Kidney tubule cell (primary cell): ENCODE results near the gene RFPL3.
"Not testable (repeated sequence)": the region's sequence is repeated elsewhere in the genome, so short reads cannot be mapped to it uniquely, and the experiment has no call there.

ENCODE experiments used
- DNase-seq: peaks from one replicate; pipeline ENCODE4 v3.0.0-alpha.2; 2018; ENCODE audit warnings: low spot score

The RFPL3 gene

GRCh38 chr22:32357567-32357966, at the start of gene RFPL3:
RFPL3 (plus strand) TSS chr22:32357867; CDS start chr22:32358072, 205 bp downstream.
- not testable (repeated sequence) for DNase-seq

DNA sequence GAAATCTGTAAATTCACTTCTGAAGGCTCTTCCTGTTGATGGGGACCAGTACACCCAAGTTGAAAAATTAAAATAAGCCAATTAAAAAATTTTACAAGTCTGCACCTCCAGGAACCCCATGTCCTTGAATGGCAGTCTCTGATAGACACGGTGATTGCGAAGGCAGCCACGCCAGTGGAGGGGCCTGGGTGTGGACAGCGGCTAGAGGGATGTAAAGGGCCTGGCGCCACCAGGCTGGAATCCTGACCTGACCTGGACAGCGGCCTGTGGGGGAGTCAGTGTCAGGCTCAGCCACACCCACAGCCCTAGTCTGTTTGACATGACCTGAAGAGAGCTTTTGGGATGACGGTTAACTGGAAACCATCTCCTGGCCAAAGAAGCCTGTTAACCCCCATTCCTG, 49.5 kb upstream of the RFPL3 start:
- DNase-seq: no peak

- DNase-seq: no peak
These were observed 48.7 kb upstream of the RFPL3 start for GRCh38 chr22:32308934-32309333.

GRCh38 chr22:32309585-32310251, 47.9 kb upstream of the RFPL3 start:
- DNase-seq: no peak

GRCh38 chr22:32310777-32311176, 46.9 kb upstream of the RFPL3 start:
- no peak for DNase-seq

- DNase-seq: no peak
These were observed 46.1 kb upstream of the RFPL3 start for GRCh38 chr22:32311551-32312071.

DNA sequence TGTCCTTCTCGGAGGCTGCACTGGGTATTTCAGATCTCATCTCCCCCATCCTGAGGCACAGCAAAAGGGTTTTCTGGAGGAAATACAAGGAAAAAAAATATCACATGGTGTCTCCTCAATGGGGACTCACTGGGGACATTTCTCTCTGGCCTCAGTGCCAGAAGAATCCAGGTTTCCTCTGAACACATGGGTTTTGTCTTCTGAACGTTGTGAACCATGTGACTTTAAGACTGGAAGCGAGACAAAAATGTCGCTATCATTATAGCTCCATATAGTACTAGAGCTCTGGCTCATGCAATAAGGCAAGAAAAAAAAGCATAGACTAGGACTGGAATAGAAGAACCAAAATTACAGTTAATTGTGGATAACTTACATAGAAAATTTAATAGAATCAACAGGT, 44.9 kb upstream of the RFPL3 start:
- no peak for DNase-seq

DNA sequence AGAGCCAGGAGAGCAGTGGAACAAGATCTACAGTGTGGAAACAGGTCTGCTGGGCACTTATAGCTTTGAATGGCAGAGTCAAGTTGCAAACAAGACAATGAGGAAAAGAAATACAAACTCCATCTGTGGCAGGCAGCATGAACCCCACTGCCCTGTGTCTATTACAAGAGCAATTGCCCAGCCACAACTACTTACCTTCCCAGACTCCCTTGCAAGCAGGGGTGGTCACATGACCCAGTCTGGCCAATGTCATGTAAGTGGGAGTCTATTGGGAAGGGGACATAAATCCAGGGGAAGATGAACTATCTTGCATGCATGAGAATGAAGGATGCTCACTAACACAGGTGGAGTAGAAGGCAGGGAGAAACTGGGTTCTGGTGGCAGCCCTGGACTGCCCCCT, 44.1 kb upstream of the RFPL3 start:
- DNase-seq: no peak

GRCh38 chr22:32317524-32317923, 40.1 kb upstream of the RFPL3 start:
- DNase-seq: no peak

DNA sequence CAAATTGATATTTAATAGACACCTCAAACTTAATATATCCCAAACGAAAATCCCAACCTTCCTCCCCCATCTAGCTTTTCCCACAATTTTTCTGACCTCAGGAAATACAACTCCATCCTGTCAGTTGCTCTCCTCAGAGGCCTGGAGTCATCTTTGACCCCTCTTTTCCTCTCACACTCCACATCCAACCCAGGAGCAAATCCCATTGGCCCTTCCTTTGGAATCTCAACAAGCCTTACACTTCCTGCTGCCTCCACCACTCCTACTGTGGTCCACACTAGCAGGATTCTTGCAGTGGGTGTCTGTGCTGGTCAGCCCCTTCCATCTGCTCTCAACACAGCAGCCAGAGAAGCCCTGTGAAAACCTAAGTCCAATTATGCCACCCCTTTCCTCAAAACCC, 39.3 kb upstream of the RFPL3 start:
- DNase-seq: no peak

- DNase-seq: no peak
These were observed 37.7 kb upstream of the RFPL3 start for GRCh38 chr22:32319861-32320406.

DNA sequence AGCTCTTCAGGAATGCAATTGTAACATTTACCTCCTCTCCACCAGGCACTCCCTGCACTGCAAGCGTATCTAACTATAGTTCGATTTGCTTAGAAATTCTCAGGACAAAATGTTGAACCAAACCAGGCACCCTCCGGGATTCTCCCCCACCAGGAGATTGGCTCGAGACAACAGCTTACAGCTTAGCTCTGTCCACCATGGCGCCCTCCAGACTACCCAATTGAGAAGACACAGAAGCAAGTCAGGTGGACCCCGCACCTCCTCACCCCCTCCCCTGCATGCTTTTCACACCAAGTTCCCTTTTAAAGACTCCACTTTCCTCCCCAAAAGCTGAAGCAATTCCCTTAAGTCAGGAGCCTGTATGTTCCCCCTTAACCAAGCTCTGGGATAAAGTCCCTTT, 34.7 kb upstream of the RFPL3 start:
- no peak for DNase-seq

- DNase-seq: no peak
These were observed 34.0 kb upstream of the RFPL3 start for GRCh38 chr22:32323513-32324164.

- no peak for DNase-seq
These were observed 32.9 kb upstream of the RFPL3 start for GRCh38 chr22:32324505-32325415.

GRCh38 chr22:32325416-32325801, 32.3 kb upstream of the RFPL3 start:
- DNase-seq: no peak

DNA sequence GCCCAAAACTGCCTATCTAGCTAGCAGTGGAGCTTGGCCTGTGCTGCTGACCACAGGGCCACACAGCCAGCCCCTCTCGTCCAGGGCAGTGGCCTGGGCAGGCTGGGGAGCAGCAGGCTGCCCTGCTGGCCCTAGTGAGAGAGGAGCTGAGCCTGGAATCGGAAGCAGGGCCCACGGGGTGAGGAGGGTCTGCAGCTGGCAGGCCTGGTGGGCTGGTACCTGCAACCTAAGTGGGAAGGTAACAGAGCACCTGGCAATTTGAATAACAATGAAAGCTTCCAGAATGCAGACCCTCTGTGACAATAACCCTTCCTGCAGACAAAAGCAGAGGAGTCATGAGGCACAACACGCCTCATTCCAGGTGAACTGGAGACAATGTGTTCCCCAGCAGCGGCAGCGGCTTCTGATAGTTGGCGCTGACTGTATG, 31.8 kb upstream of the RFPL3 start:
- no peak for DNase-seq

- no peak for DNase-seq
These were observed 31.0 kb upstream of the RFPL3 start for GRCh38 chr22:32326647-32327046.

DNA sequence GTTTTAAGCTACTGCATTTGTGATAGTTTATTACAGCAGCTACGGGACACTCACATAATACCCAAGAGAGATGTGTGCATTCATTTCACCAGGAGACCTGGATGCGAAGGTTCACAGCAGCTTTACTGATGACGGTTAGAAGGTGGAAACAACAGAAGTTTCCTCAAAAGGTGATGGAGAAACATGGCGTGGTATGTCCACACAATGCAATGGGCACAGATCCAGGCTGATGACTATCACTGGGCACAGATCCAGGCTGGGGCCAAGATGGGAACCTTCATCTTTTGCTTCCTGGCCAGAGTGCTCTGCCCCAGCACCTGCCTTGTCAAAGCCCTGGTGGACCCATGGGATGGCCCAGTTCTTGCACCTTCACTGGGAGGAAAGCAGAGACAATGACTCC, 30.6 kb upstream of the RFPL3 start:
- peak; percentile 4 for DNase-seq

GRCh38 chr22:32327596-32328171, 30.0 kb upstream of the RFPL3 start:
- DNase-seq: no peak

GRCh38 chr22:32328306-32329201, 29.1 kb upstream of the RFPL3 start:
- no peak for DNase-seq

- no peak for DNase-seq
These were observed 28.4 kb upstream of the RFPL3 start for GRCh38 chr22:32329202-32329645.
